Measurements from ENCODE around the gene CYB561. TPM values are rescaled to one million over a fixed set of nuclear protein-coding genes. Genes with fewer than 3 reads are reported as not detected.

Gene CYB561
- total and polyA plus RNA-seq, 2 donors (not counting 3 experiments of a cell fraction or from before 2014, with no cell fraction given), result 34.9 to 71.1 TPM

GRCh38 chr17:63476459-63476853 lies 30.4 kb upstream of the CYB561 start:
- H3K4me1 ChIP-seq (ENCODE audit: control insufficient read depth, extremely low read depth, insufficient read depth, low read length), result peaks cover 31% of the 10 kb centered on the region
- H3K79me2 ChIP-seq (ENCODE audit: control insufficient read depth, insufficient read depth, low read length), result no peaks in the 10 kb centered on the region
- FAIRE-seq (peak; percentile 21), DNase-seq (ENCODE audit: low read depth, low spot score) (peak; percentile 18)
- ChIA-PET POLR2A (interaction anchor here (1.4 to 2.2 kb wide), 2 partner anchors 30 to 45 kb away, joined by 3 to 13 read pairs; partner anchors contain the start of gene CYB561), CTCF (interaction anchor here (1.6 to 11.1 kb wide), 7 partner anchors 7 to 135 kb away, joined by 7 to 540 read pairs (median 31); partner anchors contain the start of gene CYB561)
- H3K9ac ChIP-seq (replicated peaks; ENCODE audit: extremely low read depth, insufficient read depth, low read length), result no peak overlapping the region
- H3K36me3 ChIP-seq (ENCODE audit: control insufficient read depth in 2 of 2, extremely low read depth in 1 of 2, insufficient read depth in 2 of 2, low read length in 2 of 2), result peaks cover 0 to 17% of the 10 kb centered on the region in 2 experiments
- peak overlapping the region in 1 of 3 experiments; percentile 62 for H3K4me3 ChIP-seq (replicated peaks in 1 of 3; ENCODE audit: insufficient read depth in 1 of 3, low read depth in 1 of 3, low read length in 3 of 3)
- BruUV-seq (replicated peaks), result no TSS peak
- intact Hi-C loops (cut with micrococcal nuclease), result no loop called here
- no peaks in the 10 kb centered on the region for H4K20me1 ChIP-seq (replicated peaks; ENCODE audit: control insufficient read depth, extremely low read depth, insufficient read depth, low read length)
- no peaks in the 10 kb centered on the region for H3K27me3 ChIP-seq (ENCODE audit: control insufficient read depth in 2 of 2, insufficient read depth in 2 of 2, low read length in 2 of 2)
- no peak overlapping the region for H3K27ac ChIP-seq (ENCODE audit: insufficient read depth, low read depth, low read length)
- TF ChIP-seq MYC (IDR thresholded peaks at IDR 0.05; ENCODE audit: low read depth, low read length) (no peak), GATA2 (IDR thresholded peaks at IDR 0.05; ENCODE audit: insufficient read depth, insufficient read length, low read depth, low read length) (no peak), POLR2A (IDR thresholded peaks at IDR 0.05; ENCODE audit: low read depth, low read length) (no peak), POLR2AphosphoS5 (IDR thresholded peaks at IDR 0.05; ENCODE audit: insufficient read depth, low read depth, low read length) (no peak), FOS (IDR thresholded peaks at IDR 0.05; ENCODE audit: borderline replicate concordance, insufficient read depth, low read length) (no peak), JUN (IDR thresholded peaks at IDR 0.05; ENCODE audit: borderline replicate concordance, insufficient read depth, insufficient read length, low read depth) (no peak), CTCF (IDR thresholded peaks at IDR 0.05; ENCODE audit: extremely low read depth in 1 of 2, insufficient read depth in 1 of 2, low read depth in 1 of 2, low read length in 2 of 2) (no peak), MAX (IDR thresholded peaks at IDR 0.05; ENCODE audit: insufficient read depth, insufficient read length) (no peak), EZH2 (IDR thresholded peaks at IDR 0.05; ENCODE audit: borderline replicate concordance, low read depth, low read length, severe bottlenecking) (no peak)
- dilution Hi-C loops (cut with MboI; ENCODE audit: extremely low pct_ligation_motif_present, low sequenced_read_pairs), result no loop called here
- no peaks in the 10 kb centered on the region for H3K9me3 ChIP-seq (replicated peaks; ENCODE audit: control insufficient read depth, insufficient read depth, low read length)
- H2AFZ ChIP-seq (ENCODE audit: low read depth, low read length), result no peak overlapping the region
- H3K9me1 ChIP-seq (replicated peaks; ENCODE audit: control insufficient read depth, extremely low read depth, insufficient read depth, low read length), result no peaks in the 10 kb centered on the region
- no peak overlapping the region for H3K4me2 ChIP-seq (ENCODE audit: insufficient read depth, low read length)

Measured in endothelial cell of umbilical vein (primary cell).